ENCODE measurements around the gene HLA-DQB2. TPM values are rescaled to one million over a fixed set of nuclear protein-coding genes. Genes with fewer than 3 reads are reported as not detected.
A peak's percentile ranks its signal among the peaks of the same experiment; 100 is the strongest.
"Not testable (repeated sequence)": the region's sequence is repeated elsewhere in the genome, so short reads cannot be mapped to it uniquely, and the experiment has no call there.

HLA-DQB2 gene
- 0.70 TPM for polyA plus RNA-seq (ENCODE audit: insufficient read length)

DNA sequence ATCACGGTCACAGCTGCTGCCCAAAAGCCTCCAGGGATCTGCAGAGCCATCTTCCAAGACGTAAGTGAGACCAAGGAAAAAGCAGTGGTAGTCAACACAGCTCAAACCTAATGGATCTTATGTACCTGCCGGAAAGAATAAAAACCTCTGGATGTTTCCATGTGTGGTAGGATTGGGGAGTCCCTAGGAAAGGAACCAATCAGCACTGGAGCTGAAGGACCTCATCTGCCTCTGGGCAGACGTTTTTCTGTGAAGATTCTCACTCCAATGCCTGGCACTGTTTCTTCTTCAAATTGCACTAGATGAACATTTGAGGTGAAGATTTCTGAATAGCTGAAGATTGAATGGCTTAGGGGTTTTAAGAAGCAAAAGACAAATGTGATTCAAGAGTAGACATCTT, at the start of gene HLA-DQB2:
HLA-DQB2 (minus strand) TSS at position 112 of the 400 bp plus-strand sequence; CDS start at position 50, 62 bp downstream.
- DNase-seq, result no peak

DNA sequence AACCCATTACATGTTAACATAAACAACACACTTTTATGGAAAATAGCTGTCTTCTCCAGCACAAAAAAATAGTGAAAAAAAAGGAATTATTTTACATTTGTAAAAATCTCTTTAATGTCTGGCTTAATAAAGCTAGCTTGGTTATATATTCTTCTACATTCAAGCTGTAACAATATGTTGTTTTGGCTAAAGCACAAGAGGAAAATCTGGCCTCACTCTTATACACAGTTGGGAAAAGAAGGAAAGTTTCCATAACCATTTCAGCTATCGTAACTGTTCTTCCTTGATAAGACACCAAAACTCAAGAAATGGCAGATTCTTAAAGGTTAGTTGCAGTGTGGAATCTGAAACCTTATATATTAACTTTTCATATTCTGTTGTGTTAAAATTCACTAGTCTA, 45.8 kb upstream of the HLA-DQB2 start:
- no peak for DNase-seq

DNA sequence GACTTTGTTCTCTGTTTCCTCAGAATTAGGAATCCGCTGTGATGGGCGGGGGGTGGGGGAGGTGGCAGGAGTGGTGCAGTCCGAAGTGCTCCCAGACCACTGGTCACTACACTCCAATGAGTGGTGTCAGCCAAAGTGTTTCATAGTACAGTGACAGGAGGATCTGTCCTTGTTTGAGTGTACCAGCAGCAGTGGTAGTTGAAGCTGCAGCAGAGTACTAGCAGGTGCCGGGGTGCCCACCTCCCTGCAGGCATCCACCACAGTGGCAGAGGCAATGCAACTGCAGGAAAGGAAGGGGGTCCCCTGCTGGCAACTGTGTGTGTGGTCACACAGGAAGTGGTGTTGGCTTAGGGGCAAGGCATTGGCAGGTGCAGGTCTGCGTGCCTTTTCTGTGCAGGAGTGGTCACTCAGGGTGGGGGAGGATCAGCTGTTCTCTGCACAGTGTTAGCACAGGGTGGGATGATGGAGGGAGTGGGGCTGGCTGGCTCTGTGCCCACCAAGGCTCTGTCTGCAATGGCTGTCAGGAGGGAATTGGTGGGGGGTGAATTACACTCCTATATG, 43.8 kb upstream of the HLA-DQB2 start:
- DNase-seq, result no peak

DNA sequence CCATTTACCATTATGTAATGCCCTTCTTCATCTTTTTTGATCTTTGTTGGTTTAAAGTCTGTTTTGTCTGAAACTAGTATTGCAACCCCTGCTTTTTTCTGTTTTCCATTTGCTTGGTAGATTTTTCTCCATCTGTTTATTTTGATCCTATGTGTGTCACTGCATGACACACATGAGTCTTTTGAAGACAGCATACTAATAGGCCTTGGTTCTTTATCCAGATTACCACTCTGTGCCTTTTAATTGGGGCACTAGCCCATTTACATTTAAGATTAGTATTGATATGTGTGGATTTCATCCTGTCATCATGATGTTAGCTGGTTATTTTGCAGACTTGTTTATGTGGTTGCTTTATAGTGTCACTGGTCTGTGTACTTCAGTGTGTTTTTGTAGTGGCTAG, 42.1 kb upstream of the HLA-DQB2 start:
- DNase-seq, result not testable (repeated sequence)

DNA sequence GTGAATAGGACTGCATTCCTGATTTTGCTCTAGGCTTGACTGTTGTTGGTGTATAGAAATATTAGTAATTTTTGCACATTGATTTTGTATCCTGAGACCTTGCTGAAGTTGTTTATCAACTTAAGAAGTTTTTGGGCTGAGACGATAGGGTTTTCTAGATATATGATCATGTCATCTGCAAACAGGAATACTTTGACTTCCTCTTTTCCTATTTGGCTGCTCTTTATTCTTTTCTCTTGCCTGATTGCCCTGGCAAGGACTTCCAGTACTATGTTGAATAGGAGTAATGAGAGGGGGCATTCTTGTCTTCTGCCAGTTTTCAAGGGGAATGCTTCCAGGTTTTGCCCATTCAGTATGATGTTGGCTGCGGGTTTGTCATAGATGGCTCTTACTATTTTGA, 40.1 kb upstream of the HLA-DQB2 start:
- DNase-seq, result no peak

DNA sequence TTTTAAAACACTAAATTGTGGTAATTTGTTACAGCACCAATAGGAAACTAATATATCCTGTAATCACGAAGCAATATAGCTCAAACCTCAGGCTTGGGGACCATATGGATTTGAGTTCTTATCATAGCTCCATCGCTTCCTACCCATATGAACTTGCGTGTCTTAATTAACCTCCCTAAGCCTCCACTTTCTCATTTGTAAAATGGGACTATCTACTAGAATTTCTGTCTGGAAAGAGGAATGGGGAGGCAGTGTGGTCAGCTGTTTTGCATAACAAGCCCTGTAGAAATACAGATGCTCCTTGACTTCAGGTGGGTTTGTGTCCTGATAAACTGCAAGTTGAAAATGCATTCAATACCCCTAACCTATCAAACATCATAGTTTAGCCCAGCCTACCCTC, 36.4 kb upstream of the HLA-DQB2 start:
- DNase-seq, result no peak

DNA sequence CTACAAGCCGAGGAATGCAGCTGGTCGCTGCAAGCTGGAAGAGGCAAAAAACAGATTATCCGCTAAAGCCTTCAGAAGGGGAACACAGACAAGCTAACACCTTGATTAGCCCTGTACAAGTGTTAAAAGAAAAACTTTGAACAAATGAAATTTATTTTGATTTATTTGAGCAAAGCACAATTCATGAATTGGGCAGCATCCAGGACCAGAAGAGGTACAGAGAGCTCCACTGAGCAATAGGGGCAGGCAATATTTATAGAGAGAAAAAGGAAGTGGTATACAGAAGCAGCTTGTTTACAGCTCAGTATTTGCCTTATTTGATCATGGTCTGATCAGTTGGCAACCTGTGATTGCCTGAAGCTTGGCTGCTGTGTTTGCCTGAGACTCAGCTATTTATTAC, 35.8 kb upstream of the HLA-DQB2 start:
- DNase-seq, result no peak

DNA sequence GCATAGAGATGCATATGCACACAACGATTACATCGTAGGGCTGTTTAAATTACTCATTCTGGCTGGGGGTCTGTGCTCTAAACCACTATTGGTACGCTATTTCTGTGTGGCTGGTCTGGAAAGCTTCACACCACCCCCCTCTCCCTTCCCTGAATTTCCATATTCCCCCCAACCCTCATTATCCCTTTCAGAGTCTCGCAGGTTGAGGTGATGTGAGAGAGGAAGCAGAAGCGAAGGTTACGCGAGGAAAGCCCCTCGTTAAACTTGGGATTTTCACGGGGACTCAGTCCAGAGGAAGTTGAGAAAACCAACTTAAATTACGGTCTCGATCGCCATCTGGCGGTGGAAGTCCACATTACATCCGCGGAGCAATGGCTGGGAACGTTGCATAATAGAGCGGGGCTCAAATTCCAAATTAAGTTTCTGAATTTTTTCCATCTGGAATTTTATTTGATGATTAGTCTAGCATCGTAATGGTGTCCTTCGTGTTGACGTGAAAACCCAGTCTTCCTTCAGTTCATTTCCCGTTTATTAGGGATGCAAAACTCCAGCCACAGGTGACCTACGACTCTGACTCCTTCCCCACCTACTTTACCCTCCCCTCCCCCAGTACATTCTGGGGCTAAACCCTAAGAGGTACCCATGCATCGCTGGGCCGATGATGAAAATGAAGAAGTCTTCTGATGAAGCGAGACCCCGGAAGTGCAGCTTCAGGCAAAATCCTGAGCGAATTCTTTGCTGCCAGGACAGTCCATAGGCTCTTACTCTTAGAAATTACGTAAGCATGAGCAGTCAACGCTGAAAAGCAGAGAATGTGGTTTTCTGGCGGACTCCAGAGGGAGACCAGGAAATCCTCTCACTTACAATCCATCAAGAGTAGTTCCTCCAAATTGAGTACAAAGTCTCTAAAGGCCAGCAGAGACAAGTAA, 33.8 kb upstream of the HLA-DQB2 start:
- DNase-seq, result peak; percentile 69

DNA sequence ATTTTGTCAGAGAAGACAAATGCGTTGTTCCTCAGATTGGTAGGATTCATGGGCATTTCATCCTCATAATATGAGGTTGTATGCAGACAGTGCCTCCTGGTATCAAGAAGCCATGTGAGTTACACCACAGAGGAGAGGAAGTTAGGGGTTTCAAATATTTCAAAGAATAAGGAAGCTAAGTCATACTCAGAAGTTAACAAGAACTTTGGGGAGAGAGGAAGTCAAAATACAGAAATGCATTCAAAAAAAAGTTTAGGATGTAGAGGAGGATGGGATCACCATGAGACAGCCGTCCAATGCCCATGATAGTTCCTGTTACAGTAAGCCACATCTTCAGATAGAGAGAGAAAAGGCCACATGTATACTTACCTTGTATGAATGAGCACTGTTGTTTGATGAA, 31.2 kb upstream of the HLA-DQB2 start:
- no peak for DNase-seq

DNA sequence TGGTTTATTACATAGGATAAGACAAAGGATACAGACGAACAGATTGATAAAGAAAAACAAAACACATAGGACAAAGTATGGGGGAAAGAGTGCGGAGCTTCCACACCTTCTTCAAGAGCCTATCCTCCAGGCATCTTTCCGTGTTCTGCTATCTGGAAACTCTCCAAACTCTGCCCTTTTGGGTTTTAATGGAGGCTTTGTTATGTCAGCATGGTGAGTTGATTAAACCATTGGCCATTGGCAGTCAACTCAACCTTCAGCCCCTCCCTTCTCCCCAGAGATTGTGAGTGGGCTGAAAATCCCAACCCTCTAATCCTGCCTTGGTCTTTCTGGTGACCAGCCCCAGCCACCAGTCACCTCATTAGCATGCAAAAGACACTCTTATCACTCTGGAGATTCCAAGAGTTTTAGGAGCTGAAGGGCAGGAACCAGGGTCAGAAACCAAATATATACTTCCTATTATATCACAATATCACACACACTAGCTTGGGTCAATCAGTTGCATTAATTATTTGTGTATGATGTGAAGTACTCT, 29.6 kb upstream of the HLA-DQB2 start:
- DNase-seq, result no peak

DNA sequence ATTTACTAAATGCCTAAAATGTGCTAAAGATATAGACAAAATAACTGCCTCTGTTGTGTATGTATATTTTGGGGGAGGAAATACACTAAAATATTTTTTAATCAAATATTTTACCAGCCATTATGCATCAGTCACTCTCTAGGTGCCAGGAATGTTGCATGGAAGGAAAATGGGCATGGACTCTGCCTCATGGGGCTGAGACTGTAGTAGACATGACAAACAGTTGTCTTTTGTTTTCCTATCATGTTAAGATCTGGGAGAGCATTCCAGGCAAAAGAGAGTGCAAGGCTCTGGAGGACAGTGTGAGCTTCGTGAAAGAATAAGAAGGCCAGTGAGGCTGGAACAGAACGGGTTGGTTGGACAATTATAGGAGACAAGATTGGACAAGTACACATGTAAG, 27.0 kb upstream of the HLA-DQB2 start:
- DNase-seq, result no peak

DNA sequence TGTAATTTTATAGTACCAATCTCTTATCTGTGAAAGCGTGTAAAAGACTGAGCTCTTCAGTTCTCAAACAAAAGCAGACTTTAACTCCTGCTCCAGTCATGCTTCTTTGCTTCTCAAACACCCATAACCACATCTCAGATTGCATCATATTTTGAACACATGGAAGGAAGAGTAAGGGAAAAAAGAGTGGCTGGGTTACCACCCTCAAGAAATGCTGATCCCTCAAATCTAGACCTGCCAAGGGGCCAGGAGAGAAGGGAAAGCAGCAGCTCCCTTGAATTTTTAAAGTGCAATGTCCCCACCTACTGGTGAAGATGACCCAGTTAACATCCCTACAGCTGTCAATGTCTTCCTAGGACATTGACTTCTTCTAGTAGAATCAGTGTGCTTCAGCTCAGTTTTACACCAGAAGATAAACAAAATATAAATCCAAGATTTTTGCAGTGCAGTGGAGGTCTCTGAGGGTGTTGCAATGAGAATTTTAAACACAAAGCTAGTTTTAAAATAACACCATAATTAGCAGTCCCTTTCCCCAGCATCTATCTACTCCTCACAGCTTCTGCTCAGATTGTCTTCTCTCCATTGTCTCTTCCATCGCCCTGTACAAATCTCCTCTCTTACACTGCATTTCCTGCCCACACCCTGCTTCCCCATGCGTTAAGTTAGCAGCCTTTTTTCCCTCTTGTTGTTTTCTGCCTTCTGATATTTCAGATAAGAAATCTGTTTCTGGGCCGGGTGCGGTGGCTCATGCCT, 22.6 kb upstream of the HLA-DQB2 start:
- peak; percentile 52 for DNase-seq

DNA sequence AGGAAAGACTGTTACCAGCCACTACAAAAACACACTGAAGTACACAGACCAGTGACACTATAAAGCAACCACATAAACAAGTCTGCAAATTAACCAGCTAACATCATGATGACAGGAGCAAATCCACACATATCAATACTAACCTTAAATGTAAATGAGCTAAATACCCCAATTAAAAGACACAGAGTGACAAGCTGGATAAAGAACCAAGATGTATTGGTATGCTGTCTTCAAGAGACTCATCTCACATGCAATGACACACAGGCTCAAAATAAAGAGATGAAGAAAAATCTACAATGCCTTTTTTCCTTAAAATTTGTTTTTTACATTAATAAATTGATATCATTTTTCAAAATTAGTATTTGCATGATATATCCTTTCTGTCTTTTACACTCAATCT, 19.6 kb upstream of the HLA-DQB2 start:
- DNase-seq, result not testable (repeated sequence)

DNA sequence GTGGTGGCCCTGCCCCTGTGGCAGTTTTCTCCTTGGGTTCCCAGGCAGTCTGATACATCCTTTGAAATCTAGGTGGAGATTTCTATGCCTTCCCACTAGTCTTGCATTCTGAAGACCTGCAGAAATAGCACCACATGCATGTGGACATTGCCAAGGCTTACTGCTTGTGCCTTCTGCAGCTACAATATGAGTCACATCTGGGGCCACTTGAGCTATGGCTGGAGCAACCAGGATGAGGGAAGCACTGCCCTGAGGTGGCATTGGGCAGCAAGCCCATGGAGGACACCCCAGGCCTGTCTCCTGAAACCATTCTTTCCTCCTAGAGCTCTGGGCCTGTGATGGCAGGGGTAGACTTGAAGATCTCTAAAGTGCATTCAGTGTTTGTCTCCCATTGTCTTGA, 15.7 kb upstream of the HLA-DQB2 start:
- DNase-seq, result no peak

DNA sequence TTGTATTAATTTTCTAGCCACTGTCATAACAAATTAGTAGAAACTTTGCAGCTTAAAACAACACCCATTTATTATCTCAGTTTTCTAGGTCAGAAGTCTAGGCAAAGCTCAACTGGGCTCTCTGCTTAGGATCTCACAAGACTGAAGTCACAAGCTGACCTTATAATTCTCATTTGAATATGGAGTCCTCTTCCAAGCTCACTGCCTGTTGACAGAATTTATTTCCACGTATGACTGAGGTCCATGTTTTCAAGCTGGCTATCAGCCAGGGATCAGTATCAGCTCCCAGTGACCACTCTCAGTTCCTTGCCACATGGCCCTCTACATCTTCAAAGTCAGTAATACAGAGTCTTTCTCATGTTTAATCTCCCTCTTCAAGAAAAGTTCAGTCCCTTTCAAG, 11.7 kb upstream of the HLA-DQB2 start:
- DNase-seq, result no peak

DNA sequence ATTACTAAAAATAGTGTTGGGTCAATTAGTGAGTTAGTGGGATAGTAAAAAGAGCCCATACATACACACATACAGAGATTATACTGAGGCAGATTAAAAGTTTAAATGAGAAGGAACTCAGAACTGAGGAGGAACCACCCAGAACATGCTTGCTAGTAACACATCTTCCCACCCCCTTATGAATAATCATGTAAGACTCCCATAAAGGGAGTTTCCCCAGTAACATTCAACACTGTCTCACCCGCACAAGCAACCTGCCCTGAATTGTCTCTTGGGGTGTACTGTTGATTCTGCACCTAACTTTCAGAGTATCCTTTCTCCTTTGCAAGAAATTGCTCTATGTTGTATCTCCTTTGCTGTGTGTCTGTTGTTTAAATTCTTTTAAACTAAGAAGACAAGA, 11.1 kb upstream of the HLA-DQB2 start:
- no peak for DNase-seq

DNA sequence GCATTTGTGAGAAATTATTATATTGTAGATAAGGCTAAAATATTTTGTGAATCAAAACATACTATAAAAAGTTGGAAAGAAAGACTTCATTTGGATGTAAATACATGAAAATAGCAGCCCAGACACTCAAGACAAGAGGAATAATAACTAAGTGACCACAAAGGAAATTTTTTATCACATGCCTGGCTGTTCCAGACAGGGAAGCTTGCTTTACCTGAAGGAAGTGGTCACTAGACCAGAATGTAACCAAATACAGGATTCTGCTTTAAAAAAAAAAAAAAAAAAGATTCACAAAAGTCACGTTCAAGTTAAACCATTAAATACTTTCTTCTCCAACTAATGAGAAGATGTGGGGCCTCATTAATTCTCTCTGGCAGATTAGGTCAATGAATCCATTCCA, 9.3 kb upstream of the HLA-DQB2 start:
- no peak for DNase-seq

DNA sequence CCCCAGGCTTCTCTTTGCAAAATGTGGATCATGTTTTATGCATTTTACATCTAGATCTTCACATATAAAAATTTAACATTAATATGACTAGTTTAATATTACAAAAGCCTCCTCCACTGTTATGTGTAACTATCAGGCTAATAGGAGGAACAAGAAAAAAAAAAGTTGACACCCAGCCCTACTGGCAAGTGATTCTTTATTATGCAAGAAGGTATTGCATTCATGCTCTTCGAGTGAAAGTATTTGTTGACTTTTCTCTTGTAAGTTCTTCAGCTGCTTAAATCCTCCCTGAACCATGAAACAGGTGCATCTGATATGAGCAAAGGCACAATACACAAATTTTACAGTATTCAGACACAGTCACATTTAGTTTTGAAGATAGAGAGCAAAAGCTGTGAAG, 716 bp upstream of the HLA-DQB2 start:
- DNase-seq, result no peak

DNA sequence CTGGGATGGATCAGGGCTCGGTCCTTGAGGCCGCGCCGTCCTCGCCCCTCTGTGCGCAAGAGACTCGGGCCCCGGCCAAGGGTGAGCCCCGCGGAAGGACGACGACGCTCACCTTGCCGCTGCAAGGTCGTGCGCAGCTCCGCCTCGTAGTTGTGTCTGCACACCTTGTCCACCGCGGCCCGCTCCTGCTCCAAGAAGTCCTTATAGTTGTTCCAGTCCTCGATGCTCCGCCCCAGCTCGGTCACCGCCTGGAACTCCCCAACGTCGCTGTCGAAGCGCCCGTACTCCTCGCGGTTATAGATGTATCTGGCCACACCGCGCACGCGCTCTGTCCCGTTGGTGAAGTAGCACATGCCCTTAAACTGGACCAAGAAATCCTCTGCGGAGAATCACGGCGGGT, 1.8 kb downstream of the HLA-DQB2 start:
- DNase-seq, result no peak

DNA sequence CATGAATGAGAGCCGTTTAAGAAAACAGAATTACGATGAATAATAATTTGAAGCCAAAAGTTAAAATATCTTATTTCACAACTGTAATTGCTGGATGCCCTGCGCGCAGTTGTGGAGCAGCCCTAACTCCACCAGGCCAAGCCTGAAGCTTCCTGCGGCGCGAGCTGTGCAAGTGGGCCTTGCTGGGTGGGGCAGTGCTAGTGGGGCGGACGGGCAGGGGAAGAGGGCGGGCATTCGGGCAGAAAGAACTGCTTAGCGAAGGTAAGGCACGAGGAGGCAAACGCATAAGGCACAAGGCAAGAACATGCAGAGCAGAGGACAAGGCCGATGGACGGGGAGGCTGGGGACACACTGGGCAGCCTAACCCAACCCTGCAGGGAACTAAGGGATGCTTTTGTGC, 2.3 kb downstream of the HLA-DQB2 start:
- DNase-seq, result no peak

DNA sequence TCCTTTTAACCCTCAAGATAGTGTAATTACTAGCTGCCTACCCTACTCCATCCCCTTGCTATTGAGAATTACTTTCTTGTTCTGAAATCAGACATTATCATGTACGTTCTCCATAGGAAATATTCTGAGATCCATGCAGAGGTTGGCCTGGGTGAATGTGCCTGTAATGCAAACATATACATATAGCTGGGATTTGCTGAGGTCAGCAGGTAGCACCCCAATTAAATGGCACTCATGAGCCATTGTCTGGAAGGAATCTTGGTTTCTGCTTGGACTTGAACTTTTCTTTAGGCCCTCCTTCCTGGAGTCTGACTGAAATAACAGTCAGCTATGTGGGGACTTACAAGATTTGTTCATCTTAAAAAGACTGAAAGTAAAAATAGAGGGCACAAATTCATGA, 3.7 kb downstream of the HLA-DQB2 start:
- DNase-seq, result no peak

DNA sequence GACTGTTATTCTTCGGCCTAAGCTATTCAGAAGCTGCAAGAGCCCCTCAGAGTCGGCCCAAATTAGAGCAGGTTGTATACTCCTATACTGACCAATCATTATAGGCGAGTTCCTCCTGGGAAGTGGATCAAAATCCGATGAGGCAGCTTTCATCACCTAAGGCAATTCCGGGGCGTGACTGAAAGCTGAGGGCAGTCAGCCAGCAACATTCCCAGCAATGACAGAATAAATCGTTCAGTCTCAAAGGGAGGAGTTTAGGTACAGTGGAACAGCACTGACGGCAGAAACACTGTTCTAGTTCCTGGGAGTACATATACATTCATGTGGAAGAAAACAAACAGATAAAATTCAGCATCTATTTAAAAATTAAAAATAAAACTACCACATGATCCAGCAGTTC, 10.8 kb downstream of the HLA-DQB2 start:
- no peak for DNase-seq

DNA sequence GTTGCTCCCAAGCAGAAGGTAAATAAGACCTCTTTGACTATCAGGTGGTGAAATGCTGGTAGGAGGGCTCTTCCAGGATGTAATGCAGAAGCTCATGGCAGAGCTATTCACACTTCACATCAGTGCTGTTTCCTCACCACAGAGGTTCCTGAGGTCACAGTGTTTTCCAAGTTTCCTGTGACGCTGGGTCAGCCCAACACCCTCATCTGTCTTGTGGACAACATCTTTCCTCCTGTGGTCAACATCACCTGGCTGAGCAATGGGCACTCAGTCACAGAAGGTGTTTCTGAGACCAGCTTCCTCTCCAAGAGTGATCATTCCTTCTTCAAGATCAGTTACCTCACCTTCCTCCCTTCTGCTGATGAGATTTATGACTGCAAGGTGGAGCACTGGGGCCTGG, 17.7 kb downstream of the HLA-DQB2 start:
- DNase-seq, result not testable (repeated sequence)
